Vagina (tissue), 2 donors: ENCODE results near the gene RAMACL. TPM values are rescaled to one million over a fixed set of nuclear protein-coding genes. Genes with fewer than 3 reads are reported as not detected.

Source experiments
- DNase-seq, 2 donors: peaks; one replicate each; pipeline ENCODE4 v3.0.0-alpha.2; 2017; ENCODE audit errors: extremely low spot score in 2 of 2
- H3K27ac ChIP-seq: fragments of 200-600 bp; sonication (generic); one replicate; pipeline ENCODE4 v1.5.1; 2019
- H3K27me3 ChIP-seq: fragments of 200-600 bp; sonication (generic); one replicate; pipeline ENCODE4 v1.5.1; 2019
- H3K36me3 ChIP-seq, 2 donors: fragments of 200-600 bp; sonication (generic); one replicate each; pipeline ENCODE4 v1.5.1; 2017 to 2019
- H3K4me1 ChIP-seq: fragments of 200-600 bp; sonication (generic); one replicate; pipeline ENCODE4 v1.5.1; 2019
- H3K4me3 ChIP-seq, 2 donors: fragments of 200-600 bp; sonication (generic); 1 replicate in 1 of 2; 2 replicates in 1 of 2; pipeline ENCODE4 v1.5.1; 2016 to 2019
- H3K9me3 ChIP-seq: fragments of 200-600 bp; sonication (generic); one replicate; pipeline ENCODE4 v1.5.1; 2019
- POLR2A ChIP-seq, 2 donors: fragments of 450-650 bp; IDR thresholded peaks; one replicate each; pipeline ENCODE4 v1.6.1; 2017; ENCODE audit warnings: antibody characterized with exemption in 2 of 2, mild to moderate bottlenecking in 2 of 2, moderate library complexity in 2 of 2
- POLR2AphosphoS5 ChIP-seq, 2 donors: sonication (generic); formaldehyde crosslinking; IDR thresholded peaks; one replicate each; pipeline ENCODE4 v1.9.0; 2017; ENCODE audit warnings: antibody characterized with exemption in 2 of 2, mild to moderate bottlenecking in 2 of 2, low read depth in 1 of 2; ENCODE audit not compliant: insufficient read depth in 1 of 2
- intact Hi-C: fragments of 100-400 bp; cut with DNase I; formaldehyde crosslinking; loops from one replicate; pipeline ENCODE4 v1.15.1; 2023
- total RNA-seq: library from RNA; depleted of rRNA; stranded (reverse); fragments of >200 nt; gene quantifications from one replicate; pipeline ENCODE4 v1.2.3, GENCODE V29; 2016
- TF ChIP-seq, protein P1 (sequence below), 3 experiments: fragments of 450-650 bp in 2 of 3; fragments of 200-600 bp in 1 of 3; sonication (generic) in 1 of 3; IDR thresholded peaks; one replicate each; pipeline ENCODE4 v1.5.1; 2017 to 2019; ENCODE audit warnings: antibody characterized with exemption in 3 of 3, mild to moderate bottlenecking in 2 of 3, moderate library complexity in 2 of 3

Gene RAMACL
- total RNA-seq, 1 donor from 2014 or later, result 2.2 TPM

- Histone ChIP-seq H3K27me3 (no peaks in the 10 kb centered on the region), H3K4me1 (peaks cover 64% of the 10 kb centered on the region), H3K36me3 (no peaks in the 10 kb centered on the region), H3K27ac (no peak overlapping the region), H3K9me3 (no peaks in the 10 kb centered on the region), H3K4me3 (no peak overlapping the region)
- no peak for DNase-seq
- TF ChIP-seq POLR2A (IDR thresholded peaks at IDR 0.05) (no peak), POLR2AphosphoS5 (IDR thresholded peaks at IDR 0.05; ENCODE audit: insufficient read depth in 1 of 2, low read depth in 1 of 2) (no peak)
- TF ChIP-seq, protein P1, sequence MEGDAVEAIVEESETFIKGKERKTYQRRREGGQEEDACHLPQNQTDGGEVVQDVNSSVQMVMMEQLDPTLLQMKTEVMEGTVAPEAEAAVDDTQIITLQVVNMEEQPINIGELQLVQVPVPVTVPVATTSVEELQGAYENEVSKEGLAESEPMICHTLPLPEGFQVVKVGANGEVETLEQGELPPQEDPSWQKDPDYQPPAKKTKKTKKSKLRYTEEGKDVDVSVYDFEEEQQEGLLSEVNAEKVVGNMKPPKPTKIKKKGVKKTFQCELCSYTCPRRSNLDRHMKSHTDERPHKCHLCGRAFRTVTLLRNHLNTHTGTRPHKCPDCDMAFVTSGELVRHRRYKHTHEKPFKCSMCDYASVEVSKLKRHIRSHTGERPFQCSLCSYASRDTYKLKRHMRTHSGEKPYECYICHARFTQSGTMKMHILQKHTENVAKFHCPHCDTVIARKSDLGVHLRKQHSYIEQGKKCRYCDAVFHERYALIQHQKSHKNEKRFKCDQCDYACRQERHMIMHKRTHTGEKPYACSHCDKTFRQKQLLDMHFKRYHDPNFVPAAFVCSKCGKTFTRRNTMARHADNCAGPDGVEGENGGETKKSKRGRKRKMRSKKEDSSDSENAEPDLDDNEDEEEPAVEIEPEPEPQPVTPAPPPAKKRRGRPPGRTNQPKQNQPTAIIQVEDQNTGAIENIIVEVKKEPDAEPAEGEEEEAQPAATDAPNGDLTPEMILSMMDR (IDR thresholded peaks at IDR 0.05), result no peak
- intact Hi-C loops, result no loop called here
These were observed 28.1 kb downstream of the RAMACL start for GRCh38 chr6:166558156-166559005.

GRCh38 chr6:166556863-166557322, 29.6 kb downstream of the RAMACL start:
- TF ChIP-seq, protein P1 (IDR thresholded peaks at IDR 0.05), result no peak
- TF ChIP-seq POLR2A (IDR thresholded peaks at IDR 0.05), result no peak
- TF ChIP-seq POLR2AphosphoS5 (IDR thresholded peaks at IDR 0.05; ENCODE audit: insufficient read depth in 1 of 2, low read depth in 1 of 2), result peak; percentile 82 to 96
- no peaks in the 10 kb centered on the region for H3K36me3 ChIP-seq
- peaks cover 61% of the 10 kb centered on the region for H3K4me1 ChIP-seq
- no peaks in the 10 kb centered on the region for H3K9me3 ChIP-seq
- H3K27ac ChIP-seq, result peak overlapping the region; percentile 65
- DNase-seq, result peak in 1 of 2 donors; percentile 95
- H3K4me3 ChIP-seq, result no peak overlapping the region
- intact Hi-C loops, result no loop called here
- no peaks in the 10 kb centered on the region for H3K27me3 ChIP-seq

- no peak for TF ChIP-seq POLR2AphosphoS5 (IDR thresholded peaks at IDR 0.05; ENCODE audit: insufficient read depth in 1 of 2, low read depth in 1 of 2)
- TF ChIP-seq POLR2A (IDR thresholded peaks at IDR 0.05), result no peak
- TF ChIP-seq, protein P1 (IDR thresholded peaks at IDR 0.05), result no peak
These were observed 30.1 kb downstream of the RAMACL start for GRCh38 chr6:166556336-166556735.

GRCh38 chr6:166555086-166555485, 31.4 kb downstream of the RAMACL start:
- H3K36me3 ChIP-seq, result no peaks in the 10 kb centered on the region
- intact Hi-C loops, result no loop called here
- peak overlapping the region; percentile 63 for H3K27ac ChIP-seq

More at GRCh38 chr6:166556336-166556735, 30.1 kb downstream of the RAMACL start:
- Histone ChIP-seq H3K36me3 (no peaks in the 10 kb centered on the region), H3K4me3 (no peak overlapping the region), H3K27ac (peak overlapping the region; percentile 50), H3K27me3 (no peaks in the 10 kb centered on the region), H3K4me1 (peaks cover 55% of the 10 kb centered on the region), H3K9me3 (no peaks in the 10 kb centered on the region)
- intact Hi-C loops, result no loop called here
- no peak for DNase-seq

More at GRCh38 chr6:166555086-166555485, 31.4 kb downstream of the RAMACL start:
- Histone ChIP-seq H3K4me3 (no peak overlapping the region), H3K4me1 (peaks cover 52% of the 10 kb centered on the region), H3K9me3 (no peaks in the 10 kb centered on the region), H3K27me3 (no peaks in the 10 kb centered on the region)
- DNase-seq, result no peak
- TF ChIP-seq POLR2AphosphoS5 (IDR thresholded peaks at IDR 0.05; ENCODE audit: insufficient read depth in 1 of 2, low read depth in 1 of 2) (no peak), POLR2A (IDR thresholded peaks at IDR 0.05) (no peak)
- TF ChIP-seq, protein P1 (IDR thresholded peaks at IDR 0.05), result no peak
